C4-2B (cell line): ENCODE results near the gene ANKRD18B.
"Not testable (repeated sequence)": the region's sequence is repeated elsewhere in the genome, so short reads cannot be mapped to it uniquely, and the experiment has no call there.

Experiments
- H3K27ac ChIP-seq: fragments of 450-650 bp; 2 replicates; pipeline ENCODE4 v1.5.1; 2017
- CTCF ChIP-seq: fragments of 450-650 bp; conservative IDR thresholded peaks from 2 replicates; pipeline ENCODE4 v1.5.1; 2017; ENCODE audit warnings: mild to moderate bottlenecking
- ZFX ChIP-seq: fragments of 450-650 bp; IDR thresholded peaks from 2 replicates; pipeline ENCODE4 v1.6.1; 2017

ANKRD18B gene

DNA sequence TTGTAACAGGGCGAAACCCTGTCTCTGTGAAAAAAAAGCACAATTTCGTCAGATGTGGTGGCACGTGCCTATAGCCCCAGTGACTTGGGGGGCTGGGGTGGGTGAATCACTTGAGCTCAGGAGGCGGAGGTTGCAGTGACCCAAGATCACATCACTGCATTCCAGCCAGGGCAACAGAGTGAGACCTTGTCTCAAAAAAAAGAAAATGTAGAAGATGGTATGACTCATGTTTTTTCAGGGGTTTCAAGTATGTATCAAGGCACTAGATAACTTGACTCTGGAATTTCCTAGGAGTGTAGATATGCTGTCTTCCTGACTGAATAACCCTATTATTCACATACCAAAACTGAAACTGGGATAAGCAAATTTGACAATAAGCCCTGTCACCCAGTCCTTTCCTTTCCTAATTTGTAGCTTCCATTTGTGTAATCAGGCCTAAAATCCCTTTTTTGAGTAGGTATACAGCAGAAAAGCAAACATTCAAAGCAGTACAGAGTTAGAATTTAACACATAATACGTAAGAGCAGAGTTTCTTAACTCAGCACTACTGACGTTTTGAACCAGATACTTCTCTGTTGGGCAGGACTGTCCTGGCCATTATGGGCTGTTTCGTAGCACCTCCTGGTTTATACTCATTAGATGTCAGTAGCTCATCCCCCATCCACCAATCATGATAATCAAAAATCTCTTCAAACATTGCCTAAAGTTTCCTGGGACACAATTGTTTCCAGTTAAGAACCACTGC, 17.3 kb upstream of the ANKRD18B start:
- TF ChIP-seq CTCF (no peak), ZFX (no peak)
- H3K27ac ChIP-seq = no peak overlapping the region

- H3K27ac ChIP-seq = peak overlapping the region; percentile 89
- TF ChIP-seq CTCF (no peak), ZFX (peak; percentile 57; the same call in 1 of the 2 replicates)
These were observed 13.5 kb upstream of the ANKRD18B start for GRCh38 chr9:33510262-33511183.

DNA sequence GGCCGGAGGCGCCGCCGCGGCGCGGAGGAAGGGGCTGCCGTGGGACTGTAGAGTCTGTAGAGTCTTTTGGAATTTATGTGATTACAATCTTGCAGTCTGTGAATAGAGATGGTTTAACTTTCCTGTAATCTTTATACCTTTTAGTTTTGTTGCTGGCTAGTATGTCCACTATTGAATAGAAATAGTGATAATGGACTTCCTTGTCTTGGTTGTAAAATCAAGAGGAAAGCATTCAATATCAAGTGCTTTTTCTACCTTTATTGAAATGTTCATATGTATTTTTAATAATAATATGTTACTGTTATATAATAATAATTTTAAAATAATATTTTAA, 12.9 kb upstream of the ANKRD18B start:
- H3K27ac ChIP-seq = peak overlapping the region; percentile 89

DNA sequence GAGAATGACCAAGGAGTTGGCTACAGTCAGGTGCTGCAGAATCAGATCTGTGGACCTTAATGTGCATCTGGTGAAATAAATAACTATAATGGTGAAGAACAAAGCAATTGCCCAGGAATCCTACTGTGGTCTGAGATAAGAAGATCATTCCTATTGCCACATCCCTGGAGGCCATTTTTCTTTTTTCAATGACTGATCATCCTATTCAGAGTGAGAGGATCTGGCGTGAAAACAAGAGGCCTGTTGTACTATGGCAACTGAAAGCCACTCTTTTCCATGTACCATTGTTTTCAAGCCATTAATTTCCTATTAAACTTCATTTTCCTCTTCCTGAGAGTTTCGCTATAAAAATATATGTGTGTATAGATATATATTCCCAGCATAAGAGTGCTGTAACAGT, 11.5 kb upstream of the ANKRD18B start:
- not testable (repeated sequence) for H3K27ac ChIP-seq

DNA sequence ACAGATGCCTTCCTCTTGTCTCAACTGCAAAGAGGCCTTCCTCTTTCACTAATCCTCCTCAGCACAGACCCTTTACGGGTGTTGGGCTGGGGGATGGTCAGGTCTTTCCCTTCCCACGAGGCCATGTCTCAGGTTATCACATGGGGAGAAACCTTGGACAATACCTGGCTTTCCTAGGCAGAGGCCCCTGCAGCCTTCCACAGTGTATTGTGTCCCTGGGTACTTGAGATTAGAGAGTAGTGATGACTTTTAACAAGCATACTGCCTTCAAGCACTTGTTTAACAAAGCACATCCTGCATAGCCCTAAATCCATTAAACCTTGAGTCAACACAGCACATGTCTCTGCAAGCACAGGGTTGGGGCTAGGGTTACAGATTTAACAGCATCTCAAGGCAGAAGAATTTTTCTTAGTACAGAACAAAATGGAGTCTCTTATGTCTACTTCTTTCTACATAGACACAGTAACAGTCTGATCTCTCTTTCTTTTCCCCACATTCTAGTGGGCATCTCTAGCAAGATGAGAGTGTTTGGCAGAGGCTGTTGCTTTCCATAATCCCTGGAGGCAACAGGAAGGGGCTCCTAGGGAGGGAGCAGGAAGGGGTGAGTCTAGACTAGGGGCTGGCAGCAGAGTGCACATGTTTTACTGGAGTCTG, 8.6 kb upstream of the ANKRD18B start:
- not testable (repeated sequence) for H3K27ac ChIP-seq

DNA sequence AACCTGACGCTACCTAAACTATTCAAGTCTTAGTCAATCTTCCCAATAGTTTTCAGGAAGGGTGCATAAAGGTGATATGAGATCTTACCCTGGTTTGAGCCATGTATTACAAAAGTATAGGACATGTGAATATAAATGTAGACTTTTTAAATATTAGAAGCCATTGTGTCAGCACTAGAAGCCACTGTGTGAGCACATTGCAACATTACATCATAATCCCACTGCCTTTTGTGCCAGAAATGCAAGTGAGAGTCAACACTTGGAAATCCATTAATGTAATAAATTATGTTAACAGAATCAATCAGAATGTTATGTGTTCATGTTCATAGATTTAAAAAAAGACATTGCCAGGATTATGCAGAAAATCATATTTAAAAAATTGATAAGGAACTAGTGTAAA, 7.7 kb upstream of the ANKRD18B start:
- not testable (repeated sequence) for H3K27ac ChIP-seq

DNA sequence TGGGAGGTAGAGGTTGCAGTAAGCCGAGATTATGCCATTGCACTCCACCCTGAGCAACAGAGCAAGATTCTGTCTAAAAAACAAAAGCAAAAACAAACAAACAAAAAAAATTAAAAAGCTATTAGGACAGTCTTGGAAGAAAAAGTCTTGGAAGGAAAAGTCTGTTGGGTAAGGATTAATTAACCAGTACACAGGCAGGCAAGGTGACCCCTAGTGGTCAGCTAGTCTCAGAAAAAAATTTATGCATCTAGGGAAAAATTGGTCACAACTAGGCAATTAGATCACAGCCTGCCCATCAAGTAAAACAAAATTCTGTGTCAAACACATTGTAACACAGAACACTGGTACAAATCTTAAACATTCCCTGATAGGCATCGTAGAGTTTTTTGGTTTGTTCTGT, 6.7 kb upstream of the ANKRD18B start:
- H3K27ac ChIP-seq = no peak overlapping the region
- peak; percentile 79 for TF ChIP-seq CTCF
- no peak for TF ChIP-seq ZFX

DNA sequence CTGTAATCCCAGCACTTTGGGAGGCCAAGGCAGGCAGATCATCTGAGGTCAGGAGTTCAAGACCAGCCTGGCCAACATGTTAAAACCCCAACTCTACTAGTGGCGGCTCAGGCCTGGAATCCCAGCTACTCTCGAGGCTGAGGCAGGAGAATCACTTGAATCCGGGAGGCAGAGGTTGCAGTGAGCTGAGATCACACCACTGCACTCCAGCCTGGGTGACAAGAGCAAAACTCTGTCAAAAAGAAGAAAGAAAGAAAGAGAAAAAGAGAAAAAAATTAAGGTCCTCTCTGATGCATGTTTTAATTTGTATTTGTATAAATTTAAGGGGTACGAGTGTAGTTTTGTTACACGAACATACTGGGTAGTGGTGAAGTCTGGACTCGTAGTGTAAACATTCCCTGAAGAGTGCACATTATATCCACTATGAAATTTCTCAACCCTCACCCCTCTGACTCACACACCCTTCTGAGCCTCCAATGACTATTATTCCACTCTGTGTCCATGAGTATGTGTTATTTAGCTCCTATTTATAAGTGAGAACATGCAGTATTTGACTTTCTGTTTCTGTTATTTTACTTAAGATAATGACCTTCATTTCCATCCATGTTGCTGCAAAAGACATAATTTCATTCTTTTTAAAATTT, 6.0 kb upstream of the ANKRD18B start:
- H3K27ac ChIP-seq = not testable (repeated sequence)

DNA sequence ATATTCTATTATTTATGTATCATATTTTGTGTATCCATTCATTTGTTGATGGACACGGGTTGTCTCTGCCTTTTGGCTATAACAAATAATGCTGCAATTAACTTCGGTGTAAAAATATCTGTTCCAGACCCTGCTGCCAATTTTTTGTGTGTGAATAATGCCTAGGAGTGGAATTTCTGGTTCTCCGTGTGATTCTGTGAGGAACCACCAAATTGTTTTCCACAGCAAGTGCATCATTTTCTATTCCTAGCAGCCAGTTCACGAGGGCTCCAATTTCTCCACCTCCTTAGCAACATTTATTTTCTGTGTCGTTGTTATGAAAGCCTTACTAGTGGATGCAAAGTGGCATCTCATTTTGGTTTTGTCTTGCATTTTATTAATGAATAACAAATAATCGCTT, 2.2 kb upstream of the ANKRD18B start:
- H3K27ac ChIP-seq = not testable (repeated sequence)

- H3K27ac ChIP-seq = no peak overlapping the region
- TF ChIP-seq ZFX = no peak
- no peak for TF ChIP-seq CTCF
These were observed 376 bp downstream of the ANKRD18B start for GRCh38 chr9:33524306-33524947.

DNA sequence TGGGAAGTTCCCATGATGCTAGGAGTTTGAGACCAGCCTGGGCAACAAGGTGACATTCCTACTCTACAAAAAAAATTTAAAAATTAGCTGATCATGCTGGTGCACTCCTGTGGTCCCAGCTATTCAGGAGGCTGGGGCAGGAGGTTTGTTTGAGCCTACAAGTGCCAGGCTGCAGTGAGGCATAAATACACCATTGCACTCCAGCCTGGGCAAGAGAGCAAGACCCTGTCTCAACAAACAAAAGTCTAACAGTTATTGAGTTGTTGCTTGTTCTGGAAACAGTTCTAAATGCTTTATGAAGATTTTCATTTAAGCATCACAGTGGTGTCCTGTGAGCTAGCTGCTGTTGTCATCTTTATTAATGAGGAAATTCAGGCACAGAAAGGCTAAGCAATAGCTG, 4.0 kb downstream of the ANKRD18B start:
- H3K27ac ChIP-seq = not testable (repeated sequence)

DNA sequence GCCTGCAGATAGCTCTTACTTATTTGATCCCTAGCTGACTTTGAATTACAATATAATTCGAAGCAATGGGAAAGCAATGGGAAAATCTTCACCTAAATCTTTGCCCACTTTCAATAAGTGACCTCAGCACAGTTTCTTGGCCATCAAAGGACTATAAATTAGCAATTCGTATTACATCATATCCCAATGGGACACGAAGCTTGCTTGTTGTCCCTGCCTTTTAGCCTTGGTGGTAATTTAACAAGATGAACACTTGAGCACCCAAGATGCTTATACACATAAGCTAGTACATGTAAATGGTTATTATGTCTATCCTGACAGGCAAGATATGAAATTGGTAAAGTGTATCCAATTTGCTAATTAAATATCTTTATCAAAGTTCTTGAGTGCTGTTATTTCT, 9.9 kb downstream of the ANKRD18B start:
- H3K27ac ChIP-seq = not testable (repeated sequence)
